H9 (cell line): ENCODE results near the gene PPARD. TPM values are rescaled to one million over a fixed set of nuclear protein-coding genes. Genes with fewer than 3 reads are reported as not detected.

ENCODE experiments used
- DNase-seq: peaks from one replicate; pipeline ENCODE4 v3.0.0-alpha.2; 2017
- H2AFZ ChIP-seq: one replicate; pipeline ENCODE4 v1.6.1; 2013; ENCODE audit warnings: mild to moderate bottlenecking, low read length, control low read depth, moderate library complexity
- H2AK5ac ChIP-seq: 2 replicates; pipeline ENCODE4 v1.6.1; 2013; ENCODE audit warnings: low read length, control low read depth, mixed read lengths; ENCODE audit not compliant: insufficient read length
- H2BK120ac ChIP-seq: one replicate; pipeline ENCODE4 v1.6.1; 2013; ENCODE audit warnings: low read depth, mild to moderate bottlenecking, low read length, control low read depth, inconsistent platforms; ENCODE audit not compliant: poor library complexity, severe bottlenecking
- H2BK12ac ChIP-seq: 2 replicates; pipeline ENCODE4 v1.6.1; 2013; ENCODE audit warnings: low read length, control low read depth, mixed read lengths, low read depth; ENCODE audit not compliant: insufficient read length
- H2BK15ac ChIP-seq: 2 replicates; pipeline ENCODE4 v1.6.1; 2013; ENCODE audit warnings: low read depth, low read length, control low read depth
- H2BK20ac ChIP-seq: one replicate; pipeline ENCODE4 v1.6.1; 2013; ENCODE audit warnings: low read depth, mild to moderate bottlenecking, low read length, control low read depth, inconsistent platforms; ENCODE audit not compliant: poor library complexity, severe bottlenecking
- H2BK5ac ChIP-seq: 2 replicates; pipeline ENCODE4 v1.6.1; 2013; ENCODE audit warnings: low read length, control low read depth, mixed read lengths; ENCODE audit not compliant: insufficient read length
- H3K14ac ChIP-seq: 2 replicates; pipeline ENCODE4 v1.6.1; 2013; ENCODE audit warnings: low read length, control low read depth; ENCODE audit not compliant: insufficient read depth
- H3K18ac ChIP-seq: 2 replicates; pipeline ENCODE4 v1.6.1; 2013; ENCODE audit warnings: low read depth, mild to moderate bottlenecking, mixed read lengths, low read length, control low read depth; ENCODE audit not compliant: insufficient read length
- H3K23ac ChIP-seq: 2 replicates; pipeline ENCODE4 v1.6.1; 2013; ENCODE audit warnings: low read length, control low read depth, mixed read lengths, low read depth; ENCODE audit not compliant: insufficient read length
- H3K23me2 ChIP-seq: 2 replicates; pipeline ENCODE4 v1.6.1; 2013; ENCODE audit warnings: low read depth, mild to moderate bottlenecking, mixed read lengths, low read length, control low read depth; ENCODE audit not compliant: insufficient read length, poor library complexity, severe bottlenecking
- H3K27ac ChIP-seq: 2 replicates; pipeline ENCODE4 v1.5.1; 2013; ENCODE audit warnings: low read length, control low read depth, mixed read lengths, low read depth; ENCODE audit not compliant: insufficient read length
- H3K27me3 ChIP-seq: 2 replicates; pipeline ENCODE4 v1.6.1; 2013; ENCODE audit warnings: low read length, control low read depth, inconsistent platforms; ENCODE audit not compliant: insufficient read depth
- H3K4ac ChIP-seq: 2 replicates; pipeline ENCODE4 v1.6.1; 2013; ENCODE audit warnings: low read depth, mild to moderate bottlenecking, control low read depth, inconsistent platforms, low read length, moderate library complexity
- H3K4me1 ChIP-seq: 2 replicates; pipeline ENCODE4 v1.6.1; 2013; ENCODE audit warnings: low read length, control low read depth, inconsistent platforms; ENCODE audit not compliant: insufficient read depth
- H3K4me2 ChIP-seq: 2 replicates; pipeline ENCODE4 v1.6.1; 2013; ENCODE audit warnings: low read length, control low read depth, mixed read lengths; ENCODE audit not compliant: insufficient read length, insufficient read depth
- H3K56ac ChIP-seq: 2 replicates; pipeline ENCODE4 v1.6.1; 2013; ENCODE audit warnings: low read depth, mild to moderate bottlenecking, mixed read lengths, low read length, control low read depth; ENCODE audit not compliant: insufficient read length
- H3K79me1 ChIP-seq: 2 replicates; pipeline ENCODE4 v1.6.1; 2013; ENCODE audit warnings: low read depth, mild to moderate bottlenecking, moderate library complexity, low read length, control low read depth, inconsistent platforms; ENCODE audit not compliant: insufficient read depth, poor library complexity, severe bottlenecking
- H3K79me2 ChIP-seq: 2 replicates; pipeline ENCODE4 v1.6.1; 2013; ENCODE audit warnings: low read length, control low read depth, inconsistent platforms; ENCODE audit not compliant: insufficient read depth
- H3K9ac ChIP-seq: 2 replicates; pipeline ENCODE4 v1.6.1; 2013; ENCODE audit warnings: low read length, control low read depth, mixed read lengths; ENCODE audit not compliant: insufficient read length; ENCODE audit errors: extremely low read depth
- H3K9me3 ChIP-seq: one replicate; pipeline ENCODE4 v1.6.1; 2013; ENCODE audit warnings: low read depth, low read length, inconsistent platforms; ENCODE audit not compliant: control insufficient read depth
- H3T11ph ChIP-seq: one replicate; pipeline ENCODE4 v1.6.1; 2013; ENCODE audit warnings: mild to moderate bottlenecking, low read length, control low read depth, inconsistent platforms
- H4K20me1 ChIP-seq: one replicate; pipeline ENCODE4 v1.6.1; 2013; ENCODE audit not compliant: control insufficient read depth, insufficient read length, insufficient read depth
- H4K5ac ChIP-seq: 2 replicates; pipeline ENCODE4 v1.6.1; 2013; ENCODE audit warnings: low read depth, mild to moderate bottlenecking, mixed read lengths, low read length, control low read depth; ENCODE audit not compliant: insufficient read length
- H4K8ac ChIP-seq: replicated peaks from 2 replicates; pipeline ENCODE4 v1.6.1; 2013; ENCODE audit warnings: low read length, control low read depth, mixed read lengths, low read depth; ENCODE audit not compliant: insufficient read length
- H4K91ac ChIP-seq: 2 replicates; pipeline ENCODE4 v1.6.1; 2013; ENCODE audit warnings: low read depth, mild to moderate bottlenecking, moderate library complexity, mixed read lengths, low read length, control low read depth; ENCODE audit not compliant: insufficient read length
- H3K27ac Mint-ChIP-seq, 3 experiments: 2 replicates in 2 of 3; 3 replicates in 1 of 3; pipeline ENCODE4 v1.8.0; 2020 to 2021; ENCODE audit warnings: mixed read lengths in 3 of 3, mild to moderate bottlenecking in 1 of 3, moderate library complexity in 1 of 3
- H3K27me3 Mint-ChIP-seq: 2 replicates; pipeline ENCODE4 v1.8.0; 2021; ENCODE audit warnings: low read depth, mild to moderate bottlenecking, moderate library complexity, mixed read lengths
- H3K36me3 Mint-ChIP-seq, 3 experiments: 2 replicates in 2 of 3; 3 replicates in 1 of 3; pipeline ENCODE4 v1.8.0; 2020 to 2021; ENCODE audit warnings: low read depth in 3 of 3, mixed read lengths in 3 of 3; ENCODE audit not compliant: insufficient read depth in 1 of 3
- H3K4me1 Mint-ChIP-seq, 2 experiments: 2 replicates each; pipeline ENCODE4 v1.8.0; 2020; ENCODE audit warnings: mixed read lengths in 2 of 2
- H3K4me3 Mint-ChIP-seq, 2 experiments: 2 replicates in 1 of 2; 3 replicates in 1 of 2; pipeline ENCODE4 v1.8.0; 2020 to 2021; ENCODE audit warnings: mild to moderate bottlenecking in 2 of 2, mixed read lengths in 2 of 2, moderate library complexity in 1 of 2
- H3K9me3 Mint-ChIP-seq, 2 experiments: 2 replicates in 1 of 2; 3 replicates in 1 of 2; pipeline ENCODE4 v1.8.0; 2020; ENCODE audit warnings: mild to moderate bottlenecking in 2 of 2, mixed read lengths in 2 of 2, moderate library complexity in 1 of 2
- CTCF ChIP-seq: fragments of 200-600 bp; sonication (generic); conservative IDR thresholded peaks from 3 replicates; pipeline ENCODE4 v1.8.0; 2021; ENCODE audit warnings: antibody characterized with exemption, mild to moderate bottlenecking
- WGBS: extraction: QIAGEN DNeasy Blood & Tissue Kit; methylation state at CpG from one replicate; pipeline ENCODE4 v1.1.7; 2013; ENCODE audit warnings: missing lambda C conversion rate, low lambda C conversion rate, mixed read lengths; ENCODE audit not compliant: insufficient read length; ENCODE audit errors: extremely low coverage; 5-methylcytosine and 5-hydroxymethylcytosine counted together
- total RNA-seq: library from RNA; stranded (reverse); gene quantifications from 2 replicates; pipeline ENCODE4 v1.2.1, GENCODE V29; 2021

Gene PPARD
- total RNA-seq, 1 experiment from 2014 or later = 11.7 TPM

GRCh38 chr6:35453236-35453635 lies 110.9 kb downstream of the PPARD start:
- Histone ChIP-seq H3K27me3 (no peaks in the 10 kb centered on the region), H2BK20ac (no peak overlapping the region), H2BK120ac (no peak overlapping the region), H2BK5ac (no peak overlapping the region), H3K14ac (no peak overlapping the region), H3T11ph (no peak overlapping the region), H2BK15ac (no peak overlapping the region), H3K23ac (no peak overlapping the region), H4K8ac (no peak overlapping the region), H4K91ac (no peak overlapping the region), H2AK5ac (no peak overlapping the region), H3K27ac (no peak overlapping the region), H3K18ac (no peak overlapping the region), H3K79me1 (no peaks in the 10 kb centered on the region), H3K9ac (peak overlapping the region; percentile 2), H3K9me3 (no peaks in the 10 kb centered on the region), H2BK12ac (no peak overlapping the region), H4K5ac (no peak overlapping the region), H3K23me2 (peaks cover 5% of the 10 kb centered on the region), H2AFZ (no peak overlapping the region), H3K4me1 (0 out of 2 replicates have a peak, but pooled peaks cover 7% of the 10 kb centered on the region), H3K79me2 (no peaks in the 10 kb centered on the region), H3K56ac (no peak overlapping the region), H3K4me2 (peak overlapping the region; percentile 61), H3K4ac (no peak overlapping the region), H4K20me1 (no peaks in the 10 kb centered on the region)
- H3K27ac Mint-ChIP-seq = no peak overlapping the region
- TF ChIP-seq CTCF = no peak
- peaks cover 10 to 18% (median 15%) of the 10 kb centered on the region in 3 experiments for H3K36me3 Mint-ChIP-seq
- H3K9me3 Mint-ChIP-seq = no peaks in the 10 kb centered on the region
- H3K4me3 Mint-ChIP-seq = peak overlapping the region; percentile 70 to 79
- WGBS = no CpG with 5 or more reads among the region's 3 CpGs
- peaks cover 17% of the 10 kb centered on the region for H3K27me3 Mint-ChIP-seq
- DNase-seq = no peak
- peaks cover 28 to 47% of the 10 kb centered on the region in 2 experiments for H3K4me1 Mint-ChIP-seq
